Stimulated activated CD8-positive, alpha-beta memory T cell treated with anti-CD3 and anti-CD28 coated beads, Interleukin-12 subunit alpha, Interleukin-12 subunit beta, amount 100 ng/mL, for 24 hours (primary cell): ENCODE data around the gene MLH1.

Experiments
- DNase-seq: peaks from one replicate; pipeline ENCODE4 v3.0.0-alpha.2; 2020; ENCODE audit errors: extremely low read depth

Gene MLH1

GRCh38 chr3:36981006-36981405 lies 12.3 kb upstream of the MLH1 start:
- no peak for DNase-seq

GRCh38 chr3:36988356-36988755 lies 5.0 kb upstream of the MLH1 start:
- DNase-seq, result no peak

GRCh38 chr3:36989005-36989404 lies 4.3 kb upstream of the MLH1 start:
- DNase-seq, result no peak

- no peak for DNase-seq
These were observed 3.8 kb upstream of the MLH1 start for GRCh38 chr3:36989568-36989967.

GRCh38 chr3:36991147-36991546 lies 2.2 kb upstream of the MLH1 start:
- no peak for DNase-seq

GRCh38 chr3:36991923-36992805 lies 1.2 kb upstream of the MLH1 start:
- no peak for DNase-seq

- DNase-seq, result peak; percentile 92
These were observed 452 bp upstream of the MLH1 start, which contains the start of gene EPM2AIP1 for GRCh38 chr3:36992806-36993325. Gene EPM2AIP1 (minus strand): TSS chr3:36993131. CDS start chr3:36993077, 54 bp downstream.

- no peak for DNase-seq
These were observed 21.3 kb downstream of the MLH1 start for GRCh38 chr3:37014620-37015019.

GRCh38 chr3:37015642-37016041 lies 22.3 kb downstream of the MLH1 start:
- no peak for DNase-seq

- no peak for DNase-seq
These were observed 23.6 kb downstream of the MLH1 start for GRCh38 chr3:37016903-37017302.

GRCh38 chr3:37017683-37018082 lies 24.4 kb downstream of the MLH1 start:
- no peak for DNase-seq

GRCh38 chr3:37024092-37024491 lies 30.8 kb downstream of the MLH1 start:
- DNase-seq, result no peak

- DNase-seq, result no peak
These were observed 31.6 kb downstream of the MLH1 start for GRCh38 chr3:37024820-37025405.

GRCh38 chr3:37025561-37026335 lies 32.4 kb downstream of the MLH1 start:
- DNase-seq, result no peak

GRCh38 chr3:37026851-37027250 lies 33.5 kb downstream of the MLH1 start:
- DNase-seq, result no peak

- DNase-seq, result no peak
These were observed 35.0 kb downstream of the MLH1 start for GRCh38 chr3:37028329-37028728.

GRCh38 chr3:37029111-37029510 lies 35.8 kb downstream of the MLH1 start:
- DNase-seq, result no peak

- no peak for DNase-seq
These were observed 36.3 kb downstream of the MLH1 start for GRCh38 chr3:37029516-37030163.

GRCh38 chr3:37030588-37030987 lies 37.3 kb downstream of the MLH1 start:
- DNase-seq, result no peak

- no peak for DNase-seq
These were observed 37.9 kb downstream of the MLH1 start for GRCh38 chr3:37031096-37031682.

- DNase-seq, result no peak
These were observed 39.6 kb downstream of the MLH1 start for GRCh38 chr3:37032961-37033360.
